Measurements from ENCODE around the gene F2R.

GRCh38 chr5:76673125-76673524 is 42.8 kb upstream of the F2R start:
- TF ChIP-seq TBL1XR1 (IDR thresholded peaks at IDR 0.05; ENCODE audit: low read depth, low read length) (no peak), SP1 (IDR thresholded peaks at IDR 0.05; ENCODE audit: low read depth, low read length) (no peak), SMC3 (IDR thresholded peaks at IDR 0.05; ENCODE audit: borderline replicate concordance, low read length) (no peak), NRF1 (conservative IDR thresholded peaks at IDR 0.05; ENCODE audit: low read depth, low read length) (no peak), ZBTB33 (IDR thresholded peaks at IDR 0.05) (no peak), CTCF (IDR thresholded peaks at IDR 0.05 in 2 of 3, conservative IDR thresholded peaks at IDR 0.05 in 1 of 3; ENCODE audit: control insufficient read depth in 2 of 3, extremely low read depth in 1 of 3, insufficient read depth in 1 of 3, low read depth in 3 of 3, low read length in 3 of 3) (no peak), TAF1 (IDR thresholded peaks at IDR 0.05; ENCODE audit: borderline replicate concordance, low read depth, low read length) (no peak), ATF3 (IDR thresholded peaks at IDR 0.05; ENCODE audit: borderline replicate concordance, extremely low read depth, low read depth, low read length) (no peak), HDAC2 (IDR thresholded peaks at IDR 0.05) (no peak), SIN3A (IDR thresholded peaks at IDR 0.05; ENCODE audit: low read depth, low read length) (no peak)
